ENCODE results near the gene POU6F2. TPM values are rescaled to one million over a fixed set of nuclear protein-coding genes. Genes with fewer than 3 reads are reported as not detected.
"Not testable (repeated sequence)": the region's sequence is repeated elsewhere in the genome, so short reads cannot be mapped to it uniquely, and the experiment has no call there.

Gene POU6F2
- polyA plus RNA-seq, 2 of the 4 experiments (the other 2 are of a cell fraction), result not detected

DNA sequence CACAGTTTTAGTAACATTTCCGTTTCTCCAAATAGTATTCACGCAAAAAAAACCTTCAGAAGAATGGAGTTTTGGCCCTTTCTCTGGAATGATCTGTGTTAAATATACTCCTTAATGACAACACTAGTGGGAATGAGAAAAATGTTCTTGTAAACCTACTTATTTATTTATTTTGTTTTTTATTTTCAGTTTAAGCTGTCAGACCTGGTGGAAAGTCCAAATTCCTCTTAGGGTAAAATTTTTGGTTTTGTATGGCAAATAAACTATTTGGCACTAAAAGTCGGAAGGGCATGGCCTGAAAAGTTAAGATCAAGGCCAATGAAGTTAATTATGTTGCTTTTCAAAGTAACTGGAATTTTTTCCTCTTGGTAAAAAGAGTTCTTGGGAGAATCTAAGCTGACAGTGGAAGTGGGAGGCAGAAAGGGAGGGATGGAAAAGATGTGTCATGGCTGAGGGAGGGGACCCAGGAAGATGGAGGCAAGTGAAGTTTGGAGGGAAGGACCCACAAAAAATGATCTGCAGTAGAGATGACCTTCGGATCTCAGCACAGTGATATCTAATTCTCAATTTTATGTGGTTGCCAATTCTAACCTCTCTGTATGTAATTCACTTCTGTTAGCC lies 35.2 kb upstream of the POU6F2 start:
- Histone ChIP-seq H3K9me3 (no peaks in the 10 kb centered on the region), H3K4me3 (no peak overlapping the region), H3K4me2 (no peak overlapping the region), H3K4me1 (no peaks in the 10 kb centered on the region), H3K27ac (no peak overlapping the region)
- ATAC-seq (no peak), FAIRE-seq (no peak), DNase-seq (ENCODE audit: low read depth in 1 of 2, low spot score in 1 of 2) (no peak)
- POLR2A ChIA-PET, result no interaction called here
- CTCF ChIA-PET, result interaction anchor here (0.9 kb wide), 1 partner anchor 11 kb away, joined by 4 read pairs; no protein-coding TSS in a partner anchor
- TF ChIP-seq SREBF2 (IDR thresholded peaks at IDR 0.05) (no peak), CBX2 (IDR thresholded peaks at IDR 0.05; ENCODE audit: borderline replicate concordance, low read depth) (no peak), JUN (IDR thresholded peaks at IDR 0.05) (no peak), MYC (IDR thresholded peaks at IDR 0.05; ENCODE audit: borderline replicate concordance, low read length) (no peak), NR3C1 (IDR thresholded peaks at IDR 0.05) (no peak), KDM5A (IDR thresholded peaks at IDR 0.05) (no peak), RCOR1 (IDR thresholded peaks at IDR 0.05; ENCODE audit: low read depth, low read length) (no peak), ESRRA (IDR thresholded peaks at IDR 0.05; ENCODE audit: borderline replicate concordance, low read length) (no peak), JUNB (IDR thresholded peaks at IDR 0.05) (no peak), KDM1A (IDR thresholded peaks at IDR 0.05; ENCODE audit: low read depth) (no peak), FOSB (CRISPR knock-in tag; IDR thresholded peaks at IDR 0.05) (no peak), POLR2AphosphoS2 (conservative IDR thresholded peaks at IDR 0.05; ENCODE audit: low read length) (no peak), FOXS1 (CRISPR knock-in tag; IDR thresholded peaks at IDR 0.05) (no peak)
- TF ChIP-seq, protein P1, sequence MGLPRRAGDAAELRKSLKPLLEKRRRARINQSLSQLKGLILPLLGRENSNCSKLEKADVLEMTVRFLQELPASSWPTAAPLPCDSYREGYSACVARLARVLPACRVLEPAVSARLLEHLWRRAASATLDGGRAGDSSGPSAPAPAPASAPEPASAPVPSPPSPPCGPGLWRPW (IDR thresholded peaks at IDR 0.05), result no peak
- TF ChIP-seq, protein P2, sequence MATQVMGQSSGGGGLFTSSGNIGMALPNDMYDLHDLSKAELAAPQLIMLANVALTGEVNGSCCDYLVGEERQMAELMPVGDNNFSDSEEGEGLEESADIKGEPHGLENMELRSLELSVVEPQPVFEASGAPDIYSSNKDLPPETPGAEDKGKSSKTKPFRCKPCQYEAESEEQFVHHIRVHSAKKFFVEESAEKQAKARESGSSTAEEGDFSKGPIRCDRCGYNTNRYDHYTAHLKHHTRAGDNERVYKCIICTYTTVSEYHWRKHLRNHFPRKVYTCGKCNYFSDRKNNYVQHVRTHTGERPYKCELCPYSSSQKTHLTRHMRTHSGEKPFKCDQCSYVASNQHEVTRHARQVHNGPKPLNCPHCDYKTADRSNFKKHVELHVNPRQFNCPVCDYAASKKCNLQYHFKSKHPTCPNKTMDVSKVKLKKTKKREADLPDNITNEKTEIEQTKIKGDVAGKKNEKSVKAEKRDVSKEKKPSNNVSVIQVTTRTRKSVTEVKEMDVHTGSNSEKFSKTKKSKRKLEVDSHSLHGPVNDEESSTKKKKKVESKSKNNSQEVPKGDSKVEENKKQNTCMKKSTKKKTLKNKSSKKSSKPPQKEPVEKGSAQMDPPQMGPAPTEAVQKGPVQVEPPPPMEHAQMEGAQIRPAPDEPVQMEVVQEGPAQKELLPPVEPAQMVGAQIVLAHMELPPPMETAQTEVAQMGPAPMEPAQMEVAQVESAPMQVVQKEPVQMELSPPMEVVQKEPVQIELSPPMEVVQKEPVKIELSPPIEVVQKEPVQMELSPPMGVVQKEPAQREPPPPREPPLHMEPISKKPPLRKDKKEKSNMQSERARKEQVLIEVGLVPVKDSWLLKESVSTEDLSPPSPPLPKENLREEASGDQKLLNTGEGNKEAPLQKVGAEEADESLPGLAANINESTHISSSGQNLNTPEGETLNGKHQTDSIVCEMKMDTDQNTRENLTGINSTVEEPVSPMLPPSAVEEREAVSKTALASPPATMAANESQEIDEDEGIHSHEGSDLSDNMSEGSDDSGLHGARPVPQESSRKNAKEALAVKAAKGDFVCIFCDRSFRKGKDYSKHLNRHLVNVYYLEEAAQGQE (IDR thresholded peaks at IDR 0.05), result no peak
- 49% methylated on average over 4 of the region's 4 CpGs for WGBS (ENCODE audit: missing lambda C conversion rate)

DNA sequence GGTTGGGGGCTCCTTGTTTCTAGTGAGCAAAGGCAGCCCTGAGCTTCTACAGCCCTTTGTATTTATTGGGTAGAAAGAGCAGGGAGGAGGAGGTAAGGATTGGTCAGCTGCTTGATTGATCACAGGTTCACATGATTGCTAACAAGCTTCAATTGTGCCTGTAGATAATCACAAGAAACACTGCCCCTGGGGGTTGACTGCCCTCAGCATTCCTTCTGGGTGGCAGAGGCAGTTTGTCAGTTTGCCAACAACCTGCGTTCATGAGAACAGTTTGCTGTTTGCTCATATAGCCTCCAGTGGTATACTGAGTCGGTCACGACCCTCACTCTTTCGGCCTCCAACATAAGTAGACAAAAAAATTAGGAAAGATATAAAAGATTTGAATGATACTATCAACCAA lies 30.2 kb upstream of the POU6F2 start:
- ATAC-seq; H3K4me1 ChIP-seq; DNase-seq (ENCODE audit: low read depth in 1 of 2, low spot score in 1 of 2); H3K4me2 ChIP-seq; H3K27ac ChIP-seq; H3K4me3 ChIP-seq; H3K9me3 ChIP-seq; FAIRE-seq; POLR2A ChIA-PET: not testable (repeated sequence)
- 64% methylated on average over 4 of the region's 4 CpGs for WGBS (ENCODE audit: missing lambda C conversion rate)
- CTCF ChIA-PET, result interaction anchor here (0.9 to 1.1 kb wide), 2 partner anchors 14 to 16 kb away, joined by 3 to 4 read pairs; no protein-coding TSS in a partner anchor

DNA sequence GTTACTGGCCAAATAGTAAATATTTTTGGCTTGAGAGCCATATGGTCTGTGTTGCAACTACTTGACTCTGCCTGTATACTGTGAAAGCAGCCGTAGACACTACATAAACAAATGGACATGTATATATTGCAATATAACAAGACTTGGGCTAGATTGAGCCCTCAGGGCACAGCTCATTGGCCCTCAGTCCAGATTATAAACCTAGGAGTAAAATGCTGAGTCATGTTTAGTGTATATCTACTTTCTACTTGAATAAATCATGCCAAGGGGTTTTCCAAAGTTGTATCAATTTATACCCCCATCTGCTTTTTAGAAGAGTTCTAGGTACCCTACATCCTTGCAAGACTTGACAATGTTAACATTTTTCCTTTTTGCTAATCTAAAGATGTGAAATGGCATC lies 27.4 kb upstream of the POU6F2 start:
- Histone ChIP-seq H3K27ac (peak overlapping the region in 1 of 2 experiments; percentile 24; a peak in 1 of 6 replicates), H3K4me2 (0 out of 3 replicates have a peak overlapping the region, but pooled peaks have one; percentile 8), H3K4me3 (no peak overlapping the region), H3K9me3 (no peaks in the 10 kb centered on the region), H3K4me1 (peaks cover 6% of the 10 kb centered on the region; the same call in 2 of the 3 replicates)
- WGBS (ENCODE audit: missing lambda C conversion rate), result 54% methylated on average over 1 of the region's 1 CpG
- ChIA-PET CTCF (no interaction called here), POLR2A (no interaction called here)
- no peak for ATAC-seq
- FAIRE-seq, result no peak
- DNase-seq (ENCODE audit: low read depth in 1 of 2, low spot score in 1 of 2), result peak in 1 of 2 experiments; percentile 12
- TF ChIP-seq TFCP2L1 (CRISPR knock-in tag; IDR thresholded peaks at IDR 0.05), result no peak
- TF ChIP-seq ZNF302 (CRISPR knock-in tag; IDR thresholded peaks at IDR 0.05), result no peak
- no peak for TF ChIP-seq ZSCAN20 (CRISPR knock-in tag; IDR thresholded peaks at IDR 0.05)
- TF ChIP-seq POLR2AphosphoS2 (conservative IDR thresholded peaks at IDR 0.05; ENCODE audit: low read length), result no peak
- TF ChIP-seq MAFK (IDR thresholded peaks at IDR 0.05; ENCODE audit: partially characterized antibody), result peak; percentile 97
- peak; percentile 97 for TF ChIP-seq NFE2L2 (conservative IDR thresholded peaks at IDR 0.05; ENCODE audit: low read length)
- TF ChIP-seq HDAC2 (IDR thresholded peaks at IDR 0.05), result no peak
- TF ChIP-seq SREBF2 (IDR thresholded peaks at IDR 0.05), result no peak
- TF ChIP-seq RCOR1 (IDR thresholded peaks at IDR 0.05; ENCODE audit: low read depth, low read length), result no peak
- TF ChIP-seq JUN (IDR thresholded peaks at IDR 0.05), result no peak
- TF ChIP-seq NPAS2 (CRISPR knock-in tag; IDR thresholded peaks at IDR 0.05; ENCODE audit: borderline replicate concordance), result no peak
- TF ChIP-seq, protein P3, sequence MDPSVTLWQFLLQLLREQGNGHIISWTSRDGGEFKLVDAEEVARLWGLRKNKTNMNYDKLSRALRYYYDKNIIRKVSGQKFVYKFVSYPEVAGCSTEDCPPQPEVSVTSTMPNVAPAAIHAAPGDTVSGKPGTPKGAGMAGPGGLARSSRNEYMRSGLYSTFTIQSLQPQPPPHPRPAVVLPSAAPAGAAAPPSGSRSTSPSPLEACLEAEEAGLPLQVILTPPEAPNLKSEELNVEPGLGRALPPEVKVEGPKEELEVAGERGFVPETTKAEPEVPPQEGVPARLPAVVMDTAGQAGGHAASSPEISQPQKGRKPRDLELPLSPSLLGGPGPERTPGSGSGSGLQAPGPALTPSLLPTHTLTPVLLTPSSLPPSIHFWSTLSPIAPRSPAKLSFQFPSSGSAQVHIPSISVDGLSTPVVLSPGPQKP (IDR thresholded peaks at IDR 0.05; ENCODE audit: low read depth, low read length), result no peak
- TF ChIP-seq ESRRA (IDR thresholded peaks at IDR 0.05; ENCODE audit: borderline replicate concordance, low read length), result no peak
- no peak for TF ChIP-seq EHF (CRISPR knock-in tag; IDR thresholded peaks at IDR 0.05)
- no peak for TF ChIP-seq GATA3 (IDR thresholded peaks at IDR 0.05; ENCODE audit: borderline replicate concordance)
- no peak for TF ChIP-seq FOXS1 (CRISPR knock-in tag; IDR thresholded peaks at IDR 0.05)
